Erythroblast (primary cell): ENCODE data around the gene TEX2.
A peak's percentile ranks its signal among the peaks of the same experiment; 100 is the strongest.

Experiments
- GATA1 ChIP-seq: IDR thresholded peaks from 2 replicates; pipeline ENCODE4 v1.6.1; 2011; ENCODE audit warnings: low read depth, mild to moderate bottlenecking, control low read depth, low read length, moderate library complexity
- POLR2A ChIP-seq: IDR thresholded peaks from 2 replicates; pipeline ENCODE4 v1.6.1; 2011; ENCODE audit warnings: mild to moderate bottlenecking, low read length

DNA sequence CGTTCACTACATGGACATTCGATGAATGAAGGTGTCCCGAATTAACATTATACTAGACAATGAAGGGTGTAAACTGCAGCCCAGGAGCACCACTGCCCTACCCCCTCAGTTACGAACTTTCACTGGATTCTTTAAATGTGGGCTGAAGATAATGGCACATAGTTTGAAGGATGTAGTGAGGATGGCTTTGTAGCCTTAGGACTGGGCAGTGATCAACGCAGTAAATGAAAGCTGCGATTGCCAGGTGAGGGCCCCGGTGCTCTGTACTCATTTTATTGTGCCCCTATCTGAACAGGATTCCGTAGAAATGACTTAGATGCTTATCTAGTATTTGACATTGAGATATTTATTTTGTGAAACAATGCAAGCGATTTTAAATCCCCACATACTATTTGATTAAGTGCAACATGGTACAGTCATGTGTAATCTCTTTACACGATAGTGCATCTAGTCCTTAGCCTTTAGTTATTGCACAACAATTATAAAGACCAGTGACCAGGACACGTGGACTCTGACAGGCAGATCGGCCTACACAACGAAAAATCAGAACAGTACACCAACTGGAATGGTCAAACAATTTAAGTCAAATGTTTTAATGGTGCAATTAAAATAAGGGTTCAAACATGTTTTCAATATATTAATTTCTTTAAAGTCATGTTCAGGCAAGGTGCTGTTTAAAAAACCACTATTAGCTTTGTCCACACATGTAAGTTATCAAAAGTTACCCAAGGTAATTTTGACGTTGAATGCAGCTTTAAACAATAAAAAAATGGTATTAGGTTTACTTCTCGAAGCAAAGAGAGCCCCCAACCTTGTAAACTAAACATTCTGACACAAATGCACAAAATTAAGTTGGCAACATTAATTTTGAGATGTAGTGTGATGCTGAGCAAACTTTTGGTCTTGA, 115.7 kb downstream of the TEX2 start:
- TF ChIP-seq POLR2A = peak; percentile 77
- no peak for TF ChIP-seq GATA1
